Vagina (tissue), 2 donors: ENCODE data around the gene SELENOS.

Experiments
- POLR2A ChIP-seq, 2 donors: fragments of 450-650 bp; IDR thresholded peaks; one replicate each; pipeline ENCODE4 v1.6.1; 2017; ENCODE audit warnings: antibody characterized with exemption in 2 of 2, mild to moderate bottlenecking in 2 of 2, moderate library complexity in 2 of 2
- TF ChIP-seq, protein P1 (sequence below), 3 experiments: fragments of 450-650 bp in 2 of 3; fragments of 200-600 bp in 1 of 3; sonication (generic) in 1 of 3; IDR thresholded peaks; one replicate each; pipeline ENCODE4 v1.5.1; 2017 to 2019; ENCODE audit warnings: antibody characterized with exemption in 3 of 3, mild to moderate bottlenecking in 2 of 3, moderate library complexity in 2 of 3

DNA sequence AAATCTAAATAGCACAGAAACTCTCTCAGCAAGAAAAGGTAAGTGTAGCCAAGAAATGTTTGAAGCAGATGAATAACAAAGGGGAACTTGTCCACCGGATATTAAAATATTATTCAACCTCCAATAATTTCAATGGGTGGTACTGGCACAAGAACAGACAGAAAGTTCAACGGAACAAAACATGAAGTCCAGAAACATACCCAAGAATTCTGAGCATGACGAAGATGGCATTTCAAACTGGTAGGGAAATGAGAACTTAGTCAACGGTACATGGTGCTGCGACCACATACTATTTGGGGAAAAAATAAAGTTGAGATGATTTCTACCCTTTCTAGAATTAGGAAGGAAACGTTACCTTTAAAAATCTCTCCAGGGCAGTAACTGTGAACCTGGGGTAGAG, 30.9 kb downstream of the SELENOS start:
- no peak for TF ChIP-seq POLR2A (IDR thresholded peaks at IDR 0.05)
- TF ChIP-seq, protein P1, sequence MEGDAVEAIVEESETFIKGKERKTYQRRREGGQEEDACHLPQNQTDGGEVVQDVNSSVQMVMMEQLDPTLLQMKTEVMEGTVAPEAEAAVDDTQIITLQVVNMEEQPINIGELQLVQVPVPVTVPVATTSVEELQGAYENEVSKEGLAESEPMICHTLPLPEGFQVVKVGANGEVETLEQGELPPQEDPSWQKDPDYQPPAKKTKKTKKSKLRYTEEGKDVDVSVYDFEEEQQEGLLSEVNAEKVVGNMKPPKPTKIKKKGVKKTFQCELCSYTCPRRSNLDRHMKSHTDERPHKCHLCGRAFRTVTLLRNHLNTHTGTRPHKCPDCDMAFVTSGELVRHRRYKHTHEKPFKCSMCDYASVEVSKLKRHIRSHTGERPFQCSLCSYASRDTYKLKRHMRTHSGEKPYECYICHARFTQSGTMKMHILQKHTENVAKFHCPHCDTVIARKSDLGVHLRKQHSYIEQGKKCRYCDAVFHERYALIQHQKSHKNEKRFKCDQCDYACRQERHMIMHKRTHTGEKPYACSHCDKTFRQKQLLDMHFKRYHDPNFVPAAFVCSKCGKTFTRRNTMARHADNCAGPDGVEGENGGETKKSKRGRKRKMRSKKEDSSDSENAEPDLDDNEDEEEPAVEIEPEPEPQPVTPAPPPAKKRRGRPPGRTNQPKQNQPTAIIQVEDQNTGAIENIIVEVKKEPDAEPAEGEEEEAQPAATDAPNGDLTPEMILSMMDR (IDR thresholded peaks at IDR 0.05) = no peak
